A549 (cell line): Measurements from ENCODE around the gene CRBN.

Experiments
- BHLHE40 ChIP-seq: IDR thresholded peaks from 2 replicates; pipeline ENCODE4 v1.6.1; 2012; ENCODE audit warnings: low read depth, low read length, inconsistent platforms
- EHF ChIP-seq: fragments of 250-450 bp; sonication (Bioruptor Pico); IDR thresholded peaks from 2 replicates; pipeline ENCODE4 v1.5.0; 2020; ENCODE audit warnings: mild to moderate bottlenecking
- ELK1 ChIP-seq: fragments of 150-350 bp; IDR thresholded peaks from 2 replicates; pipeline ENCODE4 v1.6.1; 2014; ENCODE audit warnings: low read depth, mild to moderate bottlenecking, low read length
- EP300 ChIP-seq, 2 experiments: fragments of >200 bp; sonication (Bioruptor Twin); formaldehyde crosslinking; IDR thresholded peaks; 2 replicates in 1 of 2; 3 replicates in 1 of 2; pipeline ENCODE4 v1.6.1; 2016 to 2017
- ESRRA ChIP-seq: fragments of 150-350 bp; IDR thresholded peaks from 2 replicates; pipeline ENCODE4 v1.6.1; 2014; ENCODE audit warnings: mild to moderate bottlenecking, low read length, borderline replicate concordance
- GATA3 ChIP-seq: IDR thresholded peaks from 2 replicates; pipeline ENCODE4 v1.6.1; 2012; ENCODE audit warnings: borderline replicate concordance
- KDM1A ChIP-seq: fragments of 200-600 bp; sonication (generic); IDR thresholded peaks from 2 replicates; pipeline ENCODE4 v1.6.1; 2016; ENCODE audit warnings: low read depth, mild to moderate bottlenecking
- NR3C1 ChIP-seq: fragments of >200 bp; sonication (Bioruptor Twin); formaldehyde crosslinking; IDR thresholded peaks from 3 replicates; pipeline ENCODE4 v1.6.1; 2017
- POLR2A ChIP-seq: IDR thresholded peaks from 2 replicates; pipeline ENCODE4 v1.6.1; 2012; ENCODE audit warnings: mild to moderate bottlenecking, low read length
- RAD21 ChIP-seq, 2 experiments: fragments of >200 bp in 1 of 2; sonication (Bioruptor Twin) in 1 of 2; formaldehyde crosslinking in 1 of 2; IDR thresholded peaks in 1 of 2; conservative IDR thresholded peaks in 1 of 2; 2 replicates in 1 of 2; 3 replicates in 1 of 2; pipeline ENCODE4 v1.6.1; 2012 to 2018; ENCODE audit warnings: inconsistent platforms in 1 of 2
- SMC3 ChIP-seq: fragments of >200 bp; sonication (Bioruptor Twin); formaldehyde crosslinking; IDR thresholded peaks from 3 replicates; pipeline ENCODE4 v1.6.1; 2018; ENCODE audit warnings: inconsistent platforms
- ZFP36 ChIP-seq: fragments of 450-650 bp; IDR thresholded peaks from 2 replicates; pipeline ENCODE4 v1.6.1; 2014; ENCODE audit warnings: borderline replicate concordance; ENCODE audit not compliant: partially characterized antibody
- TF ChIP-seq, protein P1 (sequence below): fragments of >200 bp; sonication (Bioruptor Twin); formaldehyde crosslinking; IDR thresholded peaks from 3 replicates; pipeline ENCODE4 v1.5.1; 2016
- TF ChIP-seq, protein P2 (sequence below): IDR thresholded peaks from 2 replicates; pipeline ENCODE4 v1.6.1; 2012

GRCh38 chr3:3129579-3129978 is 49.9 kb downstream of the CRBN start:
- TF ChIP-seq, protein P1, sequence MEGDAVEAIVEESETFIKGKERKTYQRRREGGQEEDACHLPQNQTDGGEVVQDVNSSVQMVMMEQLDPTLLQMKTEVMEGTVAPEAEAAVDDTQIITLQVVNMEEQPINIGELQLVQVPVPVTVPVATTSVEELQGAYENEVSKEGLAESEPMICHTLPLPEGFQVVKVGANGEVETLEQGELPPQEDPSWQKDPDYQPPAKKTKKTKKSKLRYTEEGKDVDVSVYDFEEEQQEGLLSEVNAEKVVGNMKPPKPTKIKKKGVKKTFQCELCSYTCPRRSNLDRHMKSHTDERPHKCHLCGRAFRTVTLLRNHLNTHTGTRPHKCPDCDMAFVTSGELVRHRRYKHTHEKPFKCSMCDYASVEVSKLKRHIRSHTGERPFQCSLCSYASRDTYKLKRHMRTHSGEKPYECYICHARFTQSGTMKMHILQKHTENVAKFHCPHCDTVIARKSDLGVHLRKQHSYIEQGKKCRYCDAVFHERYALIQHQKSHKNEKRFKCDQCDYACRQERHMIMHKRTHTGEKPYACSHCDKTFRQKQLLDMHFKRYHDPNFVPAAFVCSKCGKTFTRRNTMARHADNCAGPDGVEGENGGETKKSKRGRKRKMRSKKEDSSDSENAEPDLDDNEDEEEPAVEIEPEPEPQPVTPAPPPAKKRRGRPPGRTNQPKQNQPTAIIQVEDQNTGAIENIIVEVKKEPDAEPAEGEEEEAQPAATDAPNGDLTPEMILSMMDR, result no peak
- TF ChIP-seq POLR2A (no peak), EP300 (IDR thresholded peaks at IDR 0.05) (no peak), GATA3 (no peak), ELK1 (no peak), KDM1A (no peak), BHLHE40 (no peak), ZFP36 (no peak), SMC3 (no peak), EHF (no peak), ESRRA (no peak), NR3C1 (no peak), RAD21 (conservative IDR thresholded peaks at IDR 0.05 in 1 of 2, IDR thresholded peaks at IDR 0.05 in 1 of 2) (no peak)
- TF ChIP-seq, protein P2, sequence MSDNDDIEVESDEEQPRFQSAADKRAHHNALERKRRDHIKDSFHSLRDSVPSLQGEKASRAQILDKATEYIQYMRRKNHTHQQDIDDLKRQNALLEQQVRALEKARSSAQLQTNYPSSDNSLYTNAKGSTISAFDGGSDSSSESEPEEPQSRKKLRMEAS, result no peak
